K562 (cell line): ENCODE data around the gene TMEM141. TPM values are rescaled to one million over a fixed set of nuclear protein-coding genes. Genes with fewer than 3 reads are reported as not detected.

Experiments used
- CCNT2 ChIP-seq: IDR thresholded peaks from 2 replicates; pipeline ENCODE4 v1.6.1; 2011; ENCODE audit warnings: borderline replicate concordance, low read depth, mild to moderate bottlenecking, moderate library complexity, mixed read lengths, low read length; ENCODE audit not compliant: insufficient read length; ENCODE audit errors: extremely low read depth
- COPS2 ChIP-seq: fragments of 450-650 bp; conservative IDR thresholded peaks from 2 replicates; pipeline ENCODE4 v1.6.1; 2016; ENCODE audit warnings: mild to moderate bottlenecking, moderate library complexity
- HBP1 ChIP-seq: fragments of 450-650 bp; formaldehyde crosslinking; IDR thresholded peaks from 2 replicates; pipeline ENCODE4 v1.4.0; 2022; ENCODE audit warnings: missing genetic modification characterization
- MIER1 ChIP-seq: fragments of 450-650 bp; IDR thresholded peaks from 2 replicates; pipeline ENCODE4 v1.6.1; 2016; ENCODE audit warnings: antibody characterized with exemption, mild to moderate bottlenecking, low read depth
- NR2C2 ChIP-seq, 2 experiments: fragments of 200-800 bp in 1 of 2; sonication (Bioruptor generic) in 1 of 2; sonication (generic) in 1 of 2; formaldehyde crosslinking in 1 of 2; IDR thresholded peaks; 2 replicates each; pipeline versions ENCODE4 v1.6.1 to v1.8.0; 2016 to 2022; ENCODE audit warnings: mild to moderate bottlenecking in 1 of 2, missing compliant biosample characterization in 1 of 2, missing genetic modification characterization in 1 of 2, missing genetic modification reagents in 1 of 2
- RBM25 ChIP-seq: fragments of 200-400 bp; formaldehyde crosslinking; IDR thresholded peaks from 2 replicates; pipeline ENCODE4 v1.6.1; 2018; ENCODE audit warnings: low read length, low read depth, moderate library complexity; ENCODE audit not compliant: severe bottlenecking
- SP2 ChIP-seq: IDR thresholded peaks from 2 replicates; pipeline ENCODE4 v1.6.1; 2011; ENCODE audit warnings: mild to moderate bottlenecking, low read depth, low read length, moderate library complexity; ENCODE audit not compliant: poor library complexity, severe bottlenecking; ENCODE audit errors: extremely low read depth
- ZC3H4 ChIP-seq: sonication (generic); formaldehyde crosslinking; IDR thresholded peaks from 2 replicates; pipeline ENCODE4 v1.9.0; 2021; ENCODE audit warnings: missing genetic modification reagents, borderline replicate concordance
- ZFPM2 ChIP-seq: fragments of 250-450 bp; sonication (Bioruptor Pico); IDR thresholded peaks from 2 replicates; pipeline ENCODE4 v1.5.1; 2022; ENCODE audit warnings: mild to moderate bottlenecking
- ZNF197 ChIP-seq: fragments of 200-800 bp; sonication (Bioruptor generic); IDR thresholded peaks from 2 replicates; pipeline ENCODE4 v1.6.1; 2016; ENCODE audit warnings: low read depth, missing genetic modification characterization, missing compliant biosample characterization
- polyA plus RNA-seq, 8 experiments: library from polyadenylated mRNA; depleted of rRNA in 4 of 8; stranded (reverse) in 5 of 8; unstranded in 3 of 8; fragments of >200 nt; fragmentation: Nextera tagmentation in 2 of 8; fragmentation: Illumina TruSeq in 1 of 8; extraction: Ambion mirVana in 2 of 8; extraction: Trizol in 1 of 8; gene quantifications; 2 replicates each; pipeline versions ENCODE4 v1.2.1 to v1.2.3, GENCODE V29; 2011 to 2014; ENCODE audit warnings: inconsistent platforms in 1 of 8, missing spikeins in 1 of 8
- total RNA-seq, 7 experiments: library from RNA; depleted of rRNA in 6 of 7; stranded (reverse); fragments of >200 nt in 6 of 7; fragmentation: Illumina TruSeq in 2 of 7; extraction: Trizol in 2 of 7; gene quantifications; 2 replicates each; pipeline versions ENCODE4 v1.2.1 to v1.2.3, GENCODE V29; 2011 to 2021; ENCODE audit warnings: low replicate concordance in 1 of 7
- TF ChIP-seq, protein P1 (sequence below), 2 experiments: fragments of 450-650 bp; IDR thresholded peaks; 2 replicates each; pipeline ENCODE4 v1.6.1; 2016
- TF ChIP-seq, protein P2 (sequence below), 2 experiments: fragments of 450-650 bp; formaldehyde crosslinking in 1 of 2; IDR thresholded peaks; 2 replicates each; pipeline versions ENCODE4 v1.4.0 to v1.6.1; 2014 to 2020; ENCODE audit warnings: mild to moderate bottlenecking in 2 of 2, borderline replicate concordance in 1 of 2, low read depth in 1 of 2

TMEM141 gene
- total and polyA plus RNA-seq, 9 of the 15 experiments (the other 6 are each of a cell fraction or from before 2014, with no cell fraction given), result 21.5 to 123 (median 74.8) TPM

DNA sequence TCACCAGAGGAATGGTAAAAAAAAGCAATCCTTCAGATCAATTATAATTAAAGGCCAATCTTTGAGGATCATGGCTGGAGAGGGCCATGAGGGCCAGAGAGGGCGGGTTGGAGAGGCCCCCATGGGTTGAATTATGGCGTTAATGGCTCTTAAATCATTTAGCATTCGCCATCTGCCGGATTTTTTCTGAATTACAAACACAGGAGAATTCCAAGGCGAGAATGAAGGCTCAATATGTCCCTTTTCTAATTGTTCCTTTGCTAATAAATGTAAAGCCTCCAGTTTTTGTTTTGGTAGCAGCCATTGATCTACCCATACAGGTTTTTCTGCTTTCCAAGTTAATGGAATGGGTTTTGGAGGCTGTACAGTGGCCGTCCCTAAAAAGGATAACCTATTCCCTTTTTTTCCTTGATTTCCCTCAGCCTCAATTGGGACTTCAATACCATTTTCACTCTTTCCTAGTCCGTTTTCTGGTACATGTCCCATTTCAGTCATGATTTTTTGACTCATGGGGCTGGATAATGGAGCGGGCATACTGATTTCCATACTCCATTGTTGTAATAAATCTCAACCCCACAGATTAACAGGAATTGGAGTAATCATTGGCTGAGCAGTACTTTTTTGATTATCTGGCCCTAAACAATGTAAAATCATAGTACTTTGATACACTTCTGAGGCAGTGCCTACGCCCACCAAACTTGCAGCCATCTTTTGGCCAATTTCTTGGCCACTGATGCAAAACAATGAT, 6.7 kb upstream of the TMEM141 start (continued):
- TF ChIP-seq HBP1 (CRISPR knock-in tag) (no peak), CCNT2 (no peak), ZFPM2 (CRISPR knock-in tag) (no peak), RBM25 (no peak), COPS2 (no peak), ZNF197 (no peak), SP2 (no peak), MIER1 (no peak), ZC3H4 (CRISPR knock-in tag) (no peak), NR2C2 (CRISPR knock-in tag; IDR thresholded peaks at IDR 0.05) (no peak), NR2C2 (tag; IDR thresholded peaks at IDR 0.05) (peak; percentile 29; the same call in 1 of the 2 replicates)
- TF ChIP-seq, protein P1, sequence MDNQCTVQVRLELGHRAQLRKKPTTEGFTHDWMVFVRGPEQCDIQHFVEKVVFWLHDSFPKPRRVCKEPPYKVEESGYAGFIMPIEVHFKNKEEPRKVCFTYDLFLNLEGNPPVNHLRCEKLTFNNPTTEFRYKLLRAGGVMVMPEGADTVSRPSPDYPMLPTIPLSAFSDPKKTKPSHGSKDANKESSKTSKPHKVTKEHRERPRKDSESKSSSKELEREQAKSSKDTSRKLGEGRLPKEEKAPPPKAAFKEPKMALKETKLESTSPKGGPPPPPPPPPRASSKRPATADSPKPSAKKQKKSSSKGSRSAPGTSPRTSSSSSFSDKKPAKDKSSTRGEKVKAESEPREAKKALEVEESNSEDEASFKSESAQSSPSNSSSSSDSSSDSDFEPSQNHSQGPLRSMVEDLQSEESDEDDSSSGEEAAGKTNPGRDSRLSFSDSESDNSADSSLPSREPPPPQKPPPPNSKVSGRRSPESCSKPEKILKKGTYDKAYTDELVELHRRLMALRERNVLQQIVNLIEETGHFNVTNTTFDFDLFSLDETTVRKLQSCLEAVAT (IDR thresholded peaks at IDR 0.05), result no peak
- TF ChIP-seq, protein P2, sequence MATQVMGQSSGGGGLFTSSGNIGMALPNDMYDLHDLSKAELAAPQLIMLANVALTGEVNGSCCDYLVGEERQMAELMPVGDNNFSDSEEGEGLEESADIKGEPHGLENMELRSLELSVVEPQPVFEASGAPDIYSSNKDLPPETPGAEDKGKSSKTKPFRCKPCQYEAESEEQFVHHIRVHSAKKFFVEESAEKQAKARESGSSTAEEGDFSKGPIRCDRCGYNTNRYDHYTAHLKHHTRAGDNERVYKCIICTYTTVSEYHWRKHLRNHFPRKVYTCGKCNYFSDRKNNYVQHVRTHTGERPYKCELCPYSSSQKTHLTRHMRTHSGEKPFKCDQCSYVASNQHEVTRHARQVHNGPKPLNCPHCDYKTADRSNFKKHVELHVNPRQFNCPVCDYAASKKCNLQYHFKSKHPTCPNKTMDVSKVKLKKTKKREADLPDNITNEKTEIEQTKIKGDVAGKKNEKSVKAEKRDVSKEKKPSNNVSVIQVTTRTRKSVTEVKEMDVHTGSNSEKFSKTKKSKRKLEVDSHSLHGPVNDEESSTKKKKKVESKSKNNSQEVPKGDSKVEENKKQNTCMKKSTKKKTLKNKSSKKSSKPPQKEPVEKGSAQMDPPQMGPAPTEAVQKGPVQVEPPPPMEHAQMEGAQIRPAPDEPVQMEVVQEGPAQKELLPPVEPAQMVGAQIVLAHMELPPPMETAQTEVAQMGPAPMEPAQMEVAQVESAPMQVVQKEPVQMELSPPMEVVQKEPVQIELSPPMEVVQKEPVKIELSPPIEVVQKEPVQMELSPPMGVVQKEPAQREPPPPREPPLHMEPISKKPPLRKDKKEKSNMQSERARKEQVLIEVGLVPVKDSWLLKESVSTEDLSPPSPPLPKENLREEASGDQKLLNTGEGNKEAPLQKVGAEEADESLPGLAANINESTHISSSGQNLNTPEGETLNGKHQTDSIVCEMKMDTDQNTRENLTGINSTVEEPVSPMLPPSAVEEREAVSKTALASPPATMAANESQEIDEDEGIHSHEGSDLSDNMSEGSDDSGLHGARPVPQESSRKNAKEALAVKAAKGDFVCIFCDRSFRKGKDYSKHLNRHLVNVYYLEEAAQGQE (IDR thresholded peaks at IDR 0.05; ENCODE audit: borderline replicate concordance), result peak; percentile 50; the same call in 1 of the 2 replicates
- TF ChIP-seq, protein P2 (CRISPR knock-in tag; IDR thresholded peaks at IDR 0.05; ENCODE audit: low read depth), result no peak
